ENCODE measurements around the gene AKAP1.

DNA sequence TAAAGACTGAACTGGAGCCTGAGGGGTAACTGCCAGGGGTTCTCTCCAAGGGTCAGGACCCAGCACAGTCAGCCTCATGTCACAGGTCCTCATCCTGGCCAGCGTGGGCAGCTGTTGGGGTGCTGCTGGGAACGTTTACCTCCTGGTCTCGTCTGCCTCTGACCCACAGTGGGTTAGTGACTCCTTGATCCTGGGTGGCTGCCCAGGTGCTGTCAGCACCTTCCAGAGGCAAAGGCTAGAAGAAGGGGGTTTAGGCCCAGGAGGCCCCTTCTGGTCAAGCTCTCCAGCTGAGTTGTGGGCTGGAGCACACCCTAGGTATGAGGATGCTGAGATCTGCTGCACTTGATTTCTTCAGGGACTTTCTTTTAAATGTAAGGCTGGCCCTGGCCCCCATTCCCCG, 30.3 kb downstream of the AKAP1 start:
- TF ChIP-seq, protein P1, sequence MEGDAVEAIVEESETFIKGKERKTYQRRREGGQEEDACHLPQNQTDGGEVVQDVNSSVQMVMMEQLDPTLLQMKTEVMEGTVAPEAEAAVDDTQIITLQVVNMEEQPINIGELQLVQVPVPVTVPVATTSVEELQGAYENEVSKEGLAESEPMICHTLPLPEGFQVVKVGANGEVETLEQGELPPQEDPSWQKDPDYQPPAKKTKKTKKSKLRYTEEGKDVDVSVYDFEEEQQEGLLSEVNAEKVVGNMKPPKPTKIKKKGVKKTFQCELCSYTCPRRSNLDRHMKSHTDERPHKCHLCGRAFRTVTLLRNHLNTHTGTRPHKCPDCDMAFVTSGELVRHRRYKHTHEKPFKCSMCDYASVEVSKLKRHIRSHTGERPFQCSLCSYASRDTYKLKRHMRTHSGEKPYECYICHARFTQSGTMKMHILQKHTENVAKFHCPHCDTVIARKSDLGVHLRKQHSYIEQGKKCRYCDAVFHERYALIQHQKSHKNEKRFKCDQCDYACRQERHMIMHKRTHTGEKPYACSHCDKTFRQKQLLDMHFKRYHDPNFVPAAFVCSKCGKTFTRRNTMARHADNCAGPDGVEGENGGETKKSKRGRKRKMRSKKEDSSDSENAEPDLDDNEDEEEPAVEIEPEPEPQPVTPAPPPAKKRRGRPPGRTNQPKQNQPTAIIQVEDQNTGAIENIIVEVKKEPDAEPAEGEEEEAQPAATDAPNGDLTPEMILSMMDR (IDR thresholded peaks at IDR 0.05): no peak
- no peak for TF ChIP-seq POLR2A (IDR thresholded peaks at IDR 0.05)
